NOMO-1 treated with dmso at 0.1 percent for 144 hours (cell line): Measurements from ENCODE around the gene SYNM.
"Not testable (repeated sequence)": the region's sequence is repeated elsewhere in the genome, so short reads cannot be mapped to it uniquely, and the experiment has no call there.

Experiments
- DNase-seq: peaks from one replicate; lab custom pipeline; 2025; ENCODE audit not compliant: unreplicated experiment; lab: John Stamatoyannopoulos, UW

SYNM gene

GRCh38 chr15:99102332-99103235, 2.3 kb upstream of the SYNM start:
- DNase-seq, result no peak

DNA sequence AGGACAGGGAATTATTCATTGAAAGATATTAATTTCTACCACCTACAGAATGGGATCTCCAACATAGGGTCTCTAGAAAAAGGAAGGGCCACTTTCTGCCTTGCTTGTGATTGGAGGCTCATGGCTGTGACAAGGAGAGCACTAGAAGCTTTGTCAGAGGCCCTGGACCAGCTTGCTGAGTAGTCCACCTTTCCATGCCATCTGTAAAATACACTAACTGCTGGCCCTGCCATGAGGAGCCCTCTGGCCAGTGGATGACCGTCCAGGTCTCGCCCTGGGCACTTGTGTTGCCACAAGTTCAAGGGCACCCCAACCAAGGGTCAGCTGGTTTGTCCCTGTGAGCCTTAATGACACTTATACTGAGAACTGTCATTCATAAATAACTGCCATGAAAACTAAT, 1.6 kb upstream of the SYNM start:
- DNase-seq, result no peak

DNA sequence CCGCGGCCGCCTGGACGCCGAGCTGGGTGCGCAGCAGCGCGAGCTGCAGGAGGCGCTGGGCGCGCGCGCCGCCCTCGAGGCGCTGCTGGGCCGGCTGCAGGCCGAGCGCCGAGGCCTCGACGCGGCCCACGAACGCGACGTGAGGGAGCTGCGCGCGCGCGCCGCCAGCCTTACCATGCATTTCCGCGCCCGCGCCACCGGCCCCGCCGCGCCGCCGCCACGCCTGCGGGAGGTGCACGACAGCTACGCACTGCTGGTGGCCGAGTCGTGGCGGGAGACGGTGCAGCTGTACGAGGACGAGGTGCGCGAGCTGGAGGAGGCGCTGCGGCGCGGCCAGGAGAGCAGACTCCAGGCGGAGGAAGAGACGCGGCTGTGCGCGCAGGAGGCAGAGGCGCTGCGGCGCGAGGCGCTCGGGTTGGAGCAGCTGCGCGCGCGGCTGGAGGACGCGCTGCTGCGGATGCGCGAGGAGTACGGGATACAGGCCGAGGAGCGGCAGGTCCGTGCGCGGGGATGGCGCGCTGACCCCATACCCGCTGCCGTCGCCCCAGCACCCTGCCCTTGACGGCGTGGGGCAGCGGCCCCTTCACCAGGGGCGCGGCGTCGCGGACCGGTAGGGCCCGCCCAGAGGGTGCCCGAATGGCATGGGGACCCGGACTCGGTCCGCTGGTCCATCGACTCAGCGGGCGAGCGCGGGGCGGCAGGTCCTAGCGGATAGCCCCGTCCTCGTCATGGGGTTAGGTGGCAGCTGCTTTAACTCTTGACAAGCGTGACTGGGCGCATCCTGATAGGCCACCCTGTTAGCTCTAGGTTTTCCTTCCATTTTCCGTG, 848 bp downstream of the SYNM start:
- no peak for DNase-seq

- DNase-seq, result no peak
These were observed 1.7 kb downstream of the SYNM start for GRCh38 chr15:99106417-99107220.

- DNase-seq, result no peak
These were observed 4.1 kb downstream of the SYNM start for GRCh38 chr15:99108993-99109392.

GRCh38 chr15:99109555-99110021, 4.7 kb downstream of the SYNM start:
- DNase-seq, result no peak

- no peak for DNase-seq
These were observed 5.2 kb downstream of the SYNM start for GRCh38 chr15:99110093-99110492.

DNA sequence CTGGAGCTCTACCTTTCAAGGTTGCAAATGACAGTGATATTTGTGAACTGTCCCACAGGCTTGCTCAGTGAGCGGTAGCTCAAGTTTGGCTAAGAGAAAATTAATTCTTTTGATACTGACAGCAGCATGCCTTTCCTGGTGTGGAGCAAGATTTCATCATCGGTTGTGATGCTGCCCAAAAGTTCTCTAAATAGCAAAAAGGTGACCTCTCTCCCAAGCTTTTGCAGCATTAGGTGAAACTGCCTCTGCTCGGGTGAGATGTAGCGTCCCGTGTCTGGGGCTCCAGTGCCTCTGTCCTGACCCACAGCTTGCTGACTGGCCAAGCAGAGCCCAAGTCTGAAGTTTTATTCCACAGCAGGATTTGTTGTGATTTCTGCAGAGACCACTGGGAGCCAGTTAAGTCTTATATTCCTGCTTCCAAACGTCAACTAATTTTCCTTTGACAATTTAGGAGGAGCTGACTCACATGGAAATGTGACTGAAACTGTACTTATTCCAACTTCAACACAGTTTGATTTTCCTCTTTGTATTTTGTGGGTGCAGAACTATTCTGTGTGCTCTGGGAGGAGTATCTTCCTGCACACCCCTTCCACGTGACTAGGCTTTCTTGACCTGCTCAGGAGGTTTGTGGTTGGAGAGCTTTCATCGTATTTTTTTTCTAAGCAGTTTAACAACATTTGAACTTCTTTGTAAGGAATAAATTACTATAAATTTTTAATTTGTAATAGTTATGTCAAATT, 5.9 kb downstream of the SYNM start:
- DNase-seq, result no peak

DNA sequence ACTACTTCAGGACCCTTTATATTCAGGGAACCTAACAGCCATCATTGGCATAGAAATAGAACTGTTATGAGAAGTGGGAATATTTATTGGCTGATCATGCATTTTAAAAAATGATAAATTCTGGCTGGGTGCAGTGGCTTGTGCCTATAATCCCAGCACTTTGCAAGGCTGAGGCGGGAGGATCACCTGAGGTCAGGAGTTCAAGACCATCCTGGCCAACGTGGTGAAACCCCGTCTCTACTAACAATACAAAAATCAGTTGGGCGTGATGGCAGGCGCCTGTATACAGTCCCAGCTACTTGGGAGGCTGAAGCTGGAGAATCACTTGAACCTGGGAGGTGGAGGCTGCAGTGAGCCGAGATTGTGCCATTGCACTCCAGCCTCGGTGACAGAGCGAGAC, 6.8 kb downstream of the SYNM start:
- not testable (repeated sequence) for DNase-seq

- no peak for DNase-seq
These were observed 8.8 kb downstream of the SYNM start for GRCh38 chr15:99113547-99114271.

DNA sequence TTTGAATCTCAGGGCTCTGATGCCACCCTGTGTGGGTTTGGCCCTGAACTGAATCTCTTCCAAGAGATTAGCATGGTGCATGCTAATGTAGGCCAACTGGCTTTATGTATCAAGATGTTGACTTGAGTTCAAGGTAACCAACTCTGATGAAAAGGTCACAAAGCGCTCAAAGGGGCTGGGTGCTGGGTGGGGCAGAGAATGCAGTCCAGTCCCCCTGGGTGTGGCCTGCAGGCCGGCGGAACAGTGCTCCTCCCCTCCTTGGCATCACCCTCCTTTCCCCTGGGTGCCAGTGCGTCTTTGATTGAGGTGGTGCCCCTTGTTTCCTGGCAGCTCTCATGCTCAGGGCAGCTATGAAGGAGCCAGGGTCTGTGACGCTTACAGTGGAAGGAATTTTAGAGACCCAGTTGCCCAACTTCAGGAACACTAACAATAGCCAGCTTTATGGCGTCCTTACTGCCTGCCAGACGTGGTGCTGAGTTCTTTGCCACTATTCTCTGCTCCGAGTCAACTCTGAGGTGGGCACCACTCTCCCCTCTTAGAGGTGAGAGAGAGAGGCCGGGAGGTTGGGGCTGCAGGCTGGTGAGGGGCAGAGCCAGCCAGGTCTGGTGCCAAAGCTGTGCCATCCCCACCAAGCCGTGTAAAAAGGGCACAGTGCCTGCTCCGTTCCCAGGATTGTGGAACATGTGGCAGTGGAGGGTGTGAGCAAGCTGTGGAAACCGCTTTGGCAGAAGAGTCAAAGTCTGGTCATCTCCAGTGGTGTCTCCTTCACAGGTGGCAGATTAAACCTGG, 9.8 kb downstream of the SYNM start:
- no peak for DNase-seq

- DNase-seq, result no peak
These were observed 10.7 kb downstream of the SYNM start for GRCh38 chr15:99115300-99116215.

DNA sequence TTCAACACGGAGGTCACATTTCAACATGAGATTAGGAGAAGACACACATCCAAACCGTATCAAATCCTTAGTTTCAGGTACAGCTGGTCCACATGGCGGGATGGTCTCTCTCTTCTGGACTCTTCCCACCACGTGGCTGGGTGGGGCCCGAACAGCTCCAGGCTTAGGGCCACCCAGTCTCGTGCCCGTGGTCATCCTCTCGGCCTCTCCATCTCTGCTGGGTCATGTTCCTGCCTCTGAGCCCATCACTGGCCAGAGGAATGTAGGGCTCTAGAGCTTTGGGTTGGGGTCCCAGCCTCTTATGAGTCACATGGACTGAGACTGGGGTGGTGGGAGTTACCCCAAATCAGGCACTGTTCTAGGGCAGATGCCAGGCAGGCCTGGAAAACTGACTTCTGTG, 12.2 kb downstream of the SYNM start:
- no peak for DNase-seq

DNA sequence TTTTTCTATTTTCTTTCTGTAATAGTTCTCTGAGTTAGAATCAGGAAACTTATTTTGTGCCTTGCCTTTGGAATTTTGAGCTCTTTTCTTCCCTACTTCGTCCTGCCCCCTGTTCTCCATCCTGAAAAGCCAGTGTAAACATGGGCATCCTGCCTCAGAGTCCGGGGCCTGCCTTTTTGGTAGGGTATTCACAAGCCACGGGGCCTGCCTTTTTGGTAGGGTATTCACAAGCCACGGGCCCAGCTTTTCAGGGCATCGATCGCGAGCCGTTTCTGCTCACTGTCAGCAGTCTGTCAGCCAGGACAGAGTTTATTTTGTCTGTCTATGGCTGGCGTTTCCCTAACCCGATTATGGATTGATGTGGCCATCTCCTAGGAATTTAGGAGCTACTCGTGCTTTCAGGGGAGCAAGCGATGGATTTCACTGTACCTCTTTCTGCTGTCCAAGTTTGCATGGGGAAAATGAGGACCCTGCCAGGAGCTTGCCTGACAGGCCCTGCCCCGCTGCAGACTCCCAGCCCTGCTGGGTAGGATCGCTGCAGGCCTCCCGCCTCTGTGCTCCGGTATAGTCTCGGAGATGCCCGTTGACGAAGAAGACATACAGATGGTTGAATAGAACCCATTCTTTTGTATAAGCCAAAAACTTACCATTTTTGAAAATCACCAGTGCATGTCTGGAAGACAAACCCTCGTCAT, 12.8 kb downstream of the SYNM start:
- no peak for DNase-seq

DNA sequence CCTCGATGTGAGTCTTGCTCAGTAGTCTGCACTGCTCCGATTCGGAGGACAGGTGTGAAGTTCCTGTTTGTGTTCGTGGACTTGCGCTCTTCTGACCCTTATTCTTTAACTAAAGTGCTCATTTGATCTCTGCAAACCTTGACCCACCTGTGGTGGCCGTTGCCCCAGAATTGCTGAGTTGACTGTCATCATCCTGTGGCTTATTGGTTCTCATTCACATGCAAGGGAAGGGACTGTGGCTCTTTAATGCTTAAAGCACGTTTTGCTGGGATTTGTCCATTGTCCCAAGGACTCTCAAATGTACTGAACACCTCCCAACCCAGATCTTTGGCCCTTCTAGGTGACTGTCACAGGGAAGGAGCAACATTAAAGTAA, 13.4 kb downstream of the SYNM start:
- no peak for DNase-seq

DNA sequence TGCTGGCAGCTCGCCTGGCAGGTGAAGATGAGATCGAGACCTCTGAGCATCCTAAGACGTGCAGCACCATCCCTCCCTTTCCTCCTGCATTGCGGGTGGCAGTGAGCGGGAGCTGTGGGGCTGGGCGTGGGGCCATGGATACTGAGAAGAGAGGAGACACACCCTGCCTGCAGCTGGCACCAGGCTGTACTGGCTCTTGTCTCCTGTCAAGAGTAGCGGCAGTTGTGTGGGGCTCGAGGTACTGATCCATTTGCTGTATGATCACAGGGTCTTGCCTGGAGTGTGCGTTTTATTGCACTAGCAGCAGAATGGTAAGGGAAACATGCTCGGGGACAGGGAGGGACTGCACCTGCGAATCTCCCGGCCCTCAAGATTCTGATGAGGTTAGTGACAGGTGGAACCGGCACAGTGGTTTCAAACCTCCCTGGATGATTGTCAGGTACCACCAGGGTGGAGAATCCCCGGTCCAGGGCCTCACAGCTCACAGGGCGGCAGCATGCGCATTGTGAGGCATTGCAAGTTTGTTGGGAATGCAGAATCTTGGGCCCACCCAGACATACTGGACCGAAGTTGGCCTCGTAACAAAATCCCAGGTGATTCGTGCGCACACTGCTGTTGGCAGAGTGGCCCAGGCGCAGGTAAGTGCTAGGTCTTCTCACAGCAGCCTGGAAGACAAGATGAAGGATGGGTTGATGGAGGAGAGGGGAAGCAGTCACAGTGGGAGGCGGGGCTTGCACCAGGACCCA, 14.1 kb downstream of the SYNM start:
- no peak for DNase-seq
